IMR-90 (cell line): ENCODE measurements around the gene WRAP73.

Experiments used
- CTCF ChIP-seq: conservative IDR thresholded peaks from 2 replicates; pipeline ENCODE4 v1.5.1; 2012; ENCODE audit warnings: mild to moderate bottlenecking, low read depth, low read length, improper control_type of control experiment
- POLR2A ChIP-seq: IDR thresholded peaks from 2 replicates; pipeline ENCODE4 v1.6.1; 2012; ENCODE audit warnings: mild to moderate bottlenecking, low read depth, low read length

- no peak for TF ChIP-seq CTCF
- TF ChIP-seq POLR2A, result no peak
Observed at GRCh38 chr1:3598051-3598491, 51.8 kb downstream of the WRAP73 start.
